Astrocyte (in vitro differentiated cells and primary cell): ENCODE data around the gene EDN2.

ENCODE experiments used
- CTCF ChIP-seq: IDR thresholded peaks from 2 replicates; pipeline ENCODE4 v1.5.1; 2011; ENCODE audit warnings: low read depth, mild to moderate bottlenecking, inconsistent platforms, low read length, moderate library complexity; ENCODE audit not compliant: insufficient read depth
- EZH2 ChIP-seq: IDR thresholded peaks from 2 replicates; pipeline ENCODE4 v1.6.1; 2012; ENCODE audit warnings: mild to moderate bottlenecking, low read length, inconsistent platforms; ENCODE audit not compliant: insufficient read depth

GRCh38 chr1:41439234-41439633 is 45.2 kb downstream of the EDN2 start:
- TF ChIP-seq CTCF (no peak), EZH2 (no peak)
